ENCODE data around the gene KREMEN2.

KREMEN2 gene

GRCh38 chr16:2966043-2966807 lies 2.1 kb downstream of the KREMEN2 start:
- DNase-seq: no peak

GRCh38 chr16:2966808-2967191 lies 2.7 kb downstream of the KREMEN2 start:
- no peak for DNase-seq

- DNase-seq: no peak
Measured at GRCh38 chr16:2967211-2967631, 3.1 kb downstream of the KREMEN2 start.

- DNase-seq: no peak
Measured at GRCh38 chr16:2967721-2968161, 3.7 kb downstream of the KREMEN2 start.

GRCh38 chr16:2968368-2968737 lies 4.3 kb downstream of the KREMEN2 start:
- DNase-seq: peak in 1 of 2 donors; percentile 35

GRCh38 chr16:2968738-2969544 lies 4.9 kb downstream of the KREMEN2 start, which contains the start of gene PAQR4:
TSS of gene PAQR4 (plus strand) at chr16:2969348. CDS start at chr16:2969675, 327 bp downstream.
- DNase-seq: peak; percentile 81 to 86

- peak; percentile 55 to 71 for DNase-seq
Measured at GRCh38 chr16:2969545-2970521, 5.8 kb downstream of the KREMEN2 start.

GRCh38 chr16:2970563-2970962 lies 6.5 kb downstream of the KREMEN2 start:
- no peak for DNase-seq

GRCh38 chr16:2971134-2971984 lies 7.3 kb downstream of the KREMEN2 start:
- no peak for DNase-seq

GRCh38 chr16:2971985-2972784 lies 8.1 kb downstream of the KREMEN2 start:
- DNase-seq: no peak

GRCh38 chr16:2973093-2973492 lies 9.0 kb downstream of the KREMEN2 start:
- DNase-seq: no peak

GRCh38 chr16:2973605-2974318 lies 9.7 kb downstream of the KREMEN2 start:
- no peak for DNase-seq

- DNase-seq: no peak
Measured at GRCh38 chr16:2974319-2975056, 10.4 kb downstream of the KREMEN2 start.

GRCh38 chr16:2975161-2975795 lies 11.2 kb downstream of the KREMEN2 start:
- DNase-seq: no peak

- no peak for DNase-seq
Measured at GRCh38 chr16:2976201-2976600, 12.1 kb downstream of the KREMEN2 start.

- DNase-seq: no peak
Measured at GRCh38 chr16:2976673-2977072, 12.6 kb downstream of the KREMEN2 start.

- no peak for DNase-seq
Measured at GRCh38 chr16:2977440-2977839, 13.4 kb downstream of the KREMEN2 start.

GRCh38 chr16:2979669-2980226 lies 15.7 kb downstream of the KREMEN2 start:
- DNase-seq: no peak
